Omental fat pad (tissue), 4 donors: Measurements from ENCODE around the gene DENND1B. TPM values are rescaled to one million over a fixed set of nuclear protein-coding genes. Genes with fewer than 3 reads are reported as not detected.
"Not testable (repeated sequence)": the region's sequence is repeated elsewhere in the genome, so short reads cannot be mapped to it uniquely, and the experiment has no call there.

ENCODE experiments used
- ATAC-seq: fragments of 150-250 bp; one replicate; pipeline ENCODE4 v1.9.1; 2016; ENCODE audit warnings: mild to moderate bottlenecking, moderate library complexity; ENCODE audit not compliant: low FRiP score
- DNase-seq: peaks from one replicate; pipeline ENCODE4 v3.0.0-alpha.2; 2019; ENCODE audit warnings: low spot score
- CTCF ChIP-seq, 3 donors: fragments of 450-650 bp; IDR thresholded peaks; one replicate each; pipeline ENCODE4 v1.5.1; 2016 to 2017; ENCODE audit warnings: antibody characterized with exemption in 3 of 3, mild to moderate bottlenecking in 3 of 3, moderate library complexity in 2 of 3
- total RNA-seq, 4 donors: library from RNA; depleted of rRNA; stranded (reverse); fragments of >200 nt; gene quantifications; one replicate each; pipeline ENCODE4 v1.1.0, GENCODE V29; 2016

DENND1B gene
- total RNA-seq, 4 donors from 2014 or later = 8.3 to 16.6 (median 11.1) TPM

- no peak for ATAC-seq
- no peak for TF ChIP-seq CTCF (IDR thresholded peaks at IDR 0.05)
- DNase-seq = no peak
These were observed 197.7 kb downstream of the DENND1B start for GRCh38 chr1:197577580-197577979.

GRCh38 chr1:197575531-197575930 is 199.7 kb downstream of the DENND1B start:
- ATAC-seq, DNase-seq: not testable (repeated sequence)

- ATAC-seq (no peak), DNase-seq (no peak)
- TF ChIP-seq CTCF (IDR thresholded peaks at IDR 0.05) = no peak
These were observed 203.1 kb downstream of the DENND1B start for GRCh38 chr1:197572169-197572568.

- no peak for TF ChIP-seq CTCF (IDR thresholded peaks at IDR 0.05)
- ATAC-seq (no peak), DNase-seq (no peak)
These were observed 207.8 kb downstream of the DENND1B start for GRCh38 chr1:197567442-197567841.

- DNase-seq = no peak
- ATAC-seq = no peak
- no peak for TF ChIP-seq CTCF (IDR thresholded peaks at IDR 0.05)
These were observed 214.2 kb downstream of the DENND1B start for GRCh38 chr1:197561041-197561440.

- DNase-seq = no peak
- TF ChIP-seq CTCF (IDR thresholded peaks at IDR 0.05) = no peak
- ATAC-seq = no peak
These were observed 215.6 kb downstream of the DENND1B start for GRCh38 chr1:197559655-197560054.

- DNase-seq = no peak
- ATAC-seq = no peak
- TF ChIP-seq CTCF (IDR thresholded peaks at IDR 0.05) = no peak
These were observed 216.0 kb downstream of the DENND1B start for GRCh38 chr1:197559244-197559643.

GRCh38 chr1:197557302-197557701 is 218.0 kb downstream of the DENND1B start:
- TF ChIP-seq CTCF (IDR thresholded peaks at IDR 0.05) = no peak
- DNase-seq (no peak), ATAC-seq (peak; percentile 85)
